SU-DHL-6 (cell line): ENCODE measurements around the gene BCO2.

Source experiments
- H2AFZ ChIP-seq: fragments of 200-600 bp; sonication (generic); 2 replicates; pipeline ENCODE4 v1.6.1; 2014; ENCODE audit warnings: low read depth, mild to moderate bottlenecking, moderate library complexity, mixed read lengths, antibody characterized with exemption, low read length; ENCODE audit not compliant: severe bottlenecking
- H3F3A ChIP-seq: fragments of 200-600 bp; shearing (Covaris generic); 2 replicates; pipeline ENCODE4 v1.6.0; 2016; ENCODE audit warnings: antibody characterized with exemption, mild to moderate bottlenecking; ENCODE audit not compliant: insufficient read depth
- H3K27ac ChIP-seq: fragments of 200-600 bp; sonication (generic); 2 replicates; pipeline ENCODE4 v1.5.1; 2016; ENCODE audit warnings: low read depth, mild to moderate bottlenecking, low read length, moderate library complexity, mixed read lengths
- H3K27me3 ChIP-seq: fragments of 200-600 bp; sonication (generic), shearing (Covaris generic); 2 replicates; pipeline ENCODE4 v1.6.0; 2014; ENCODE audit warnings: mild to moderate bottlenecking, low read length
- H3K36me3 ChIP-seq: fragments of 200-600 bp; sonication (generic); 2 replicates; pipeline ENCODE4 v1.6.1; 2014; ENCODE audit warnings: mild to moderate bottlenecking, low read length, mixed read lengths
- H3K4me2 ChIP-seq: fragments of 300-600, 200-600 bp; shearing (Covaris generic), sonication (generic); 2 replicates; pipeline ENCODE4 v1.6.0; 2014; ENCODE audit warnings: low read length, low read depth, mild to moderate bottlenecking; ENCODE audit not compliant: poor library complexity, severe bottlenecking
- H3K4me3 ChIP-seq: fragments of 200-600 bp; sonication (generic); 2 replicates; pipeline ENCODE4 v1.5.1; 2014; ENCODE audit warnings: antibody characterized with exemption, low read length, mild to moderate bottlenecking, mixed read lengths; ENCODE audit not compliant: insufficient read depth, poor library complexity, severe bottlenecking
- H3K79me2 ChIP-seq: fragments of 200-600 bp; sonication (generic); 2 replicates; pipeline ENCODE4 v1.6.1; 2014; ENCODE audit warnings: mild to moderate bottlenecking, low read length, moderate library complexity; ENCODE audit not compliant: insufficient read depth
- H3K9ac ChIP-seq: fragments of 200-600 bp; sonication (generic); 2 replicates; pipeline ENCODE4 v1.7.0; 2014; ENCODE audit warnings: mild to moderate bottlenecking, low read length
- H3K9me2 ChIP-seq: fragments of 200-600 bp; sonication (generic); replicated peaks from 2 replicates; pipeline ENCODE4 v1.6.1; 2014; ENCODE audit warnings: low read length; ENCODE audit not compliant: insufficient read depth
- H3K9me3 ChIP-seq: fragments of 200-600 bp; sonication (generic); 2 replicates; pipeline ENCODE4 v1.6.1; 2014; ENCODE audit warnings: low read length, mixed read lengths; ENCODE audit not compliant: insufficient read depth
- H4K20me1 ChIP-seq: fragments of 200-600 bp; sonication (generic); 2 replicates; pipeline ENCODE4 v1.6.1; 2014; ENCODE audit warnings: low read depth, mild to moderate bottlenecking, antibody characterized with exemption, low read length, moderate library complexity, mixed read lengths
- CTCF ChIP-seq: fragments of 200-600 bp; sonication (generic); IDR thresholded peaks from one replicate; pipeline ENCODE4 v1.5.1; 2017; ENCODE audit warnings: antibody characterized with exemption, mild to moderate bottlenecking, low read length, moderate library complexity; ENCODE audit not compliant: insufficient read depth, poor library complexity, severe bottlenecking
- EZH2phosphoT487 ChIP-seq: fragments of 200-600 bp; sonication (generic), shearing (Covaris generic); conservative IDR thresholded peaks from 2 replicates; pipeline ENCODE4 v1.6.1; 2018; ENCODE audit warnings: mild to moderate bottlenecking, antibody characterized with exemption, low read length, moderate library complexity, mixed read lengths

The BCO2 gene

GRCh38 chr11:112241486-112241885 is 66.2 kb downstream of the BCO2 start:
- Histone ChIP-seq H3K4me2 (no peak overlapping the region), H3K27ac (no peak overlapping the region), H2AFZ (no peak overlapping the region), H3K9me2 (no peaks in the 10 kb centered on the region), H3K79me2 (no peaks in the 10 kb centered on the region), H3K9me3 (no peaks in the 10 kb centered on the region), H3F3A (no peaks in the 10 kb centered on the region), H3K4me3 (no peak overlapping the region), H4K20me1 (no peaks in the 10 kb centered on the region), H3K9ac (no peak overlapping the region), H3K27me3 (no peaks in the 10 kb centered on the region), H3K36me3 (0 out of 2 replicates have a peak, but pooled peaks cover 2% of the 10 kb centered on the region)
- TF ChIP-seq CTCF: no peak
- no peak for TF ChIP-seq EZH2phosphoT487

DNA sequence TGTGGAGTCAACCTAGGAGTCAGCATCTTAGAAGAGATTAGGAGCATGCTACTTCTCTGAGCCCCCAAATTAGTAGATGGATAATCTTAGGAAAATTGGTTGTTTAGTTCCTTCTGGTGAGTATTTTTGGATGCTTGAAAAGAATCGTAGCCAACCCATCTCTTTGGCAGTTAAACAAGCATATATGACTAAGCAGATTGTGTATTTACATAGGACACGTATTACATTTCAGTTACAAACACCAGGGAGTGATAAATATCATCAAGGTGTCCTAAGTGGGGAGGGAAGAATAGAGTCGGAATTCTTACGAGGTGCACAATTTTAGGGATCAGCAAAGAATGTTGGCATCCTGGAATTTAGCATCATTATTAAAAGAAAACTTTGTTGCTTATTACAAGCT is 71.9 kb downstream of the BCO2 start:
- Histone ChIP-seq H3K4me2 (no peak overlapping the region), H3K36me3 (no peaks in the 10 kb centered on the region), H3F3A (no peaks in the 10 kb centered on the region)

DNA sequence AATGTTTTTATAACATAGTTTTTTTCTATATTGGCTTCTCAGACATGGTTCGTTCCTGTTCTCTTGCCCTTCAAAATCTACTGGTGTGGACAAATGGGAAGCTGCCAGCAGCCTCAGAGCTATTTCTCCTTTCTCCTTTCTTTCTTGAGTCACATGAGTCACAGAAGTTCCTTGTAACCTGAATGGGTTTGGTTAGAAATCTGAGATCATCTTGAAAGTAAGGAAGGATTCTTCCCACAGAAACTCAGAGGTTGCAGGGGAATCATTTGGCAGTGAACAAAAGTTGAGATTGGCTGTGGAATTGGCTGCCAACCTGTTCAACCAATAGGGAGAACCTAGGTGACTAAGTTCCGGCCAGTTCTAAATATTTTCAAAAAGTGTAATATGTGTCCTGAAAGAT is 72.9 kb downstream of the BCO2 start:
- Histone ChIP-seq H3K9me2 (no peaks in the 10 kb centered on the region), H4K20me1 (no peaks in the 10 kb centered on the region), H3K9me3 (no peaks in the 10 kb centered on the region), H3K27me3 (no peaks in the 10 kb centered on the region), H3K4me2 (no peak overlapping the region), H2AFZ (no peak overlapping the region), H3F3A (no peaks in the 10 kb centered on the region), H3K27ac (no peak overlapping the region), H3K4me3 (no peak overlapping the region), H3K36me3 (no peaks in the 10 kb centered on the region), H3K9ac (no peak overlapping the region), H3K79me2 (no peaks in the 10 kb centered on the region)
- no peak for TF ChIP-seq EZH2phosphoT487
- TF ChIP-seq CTCF: no peak

More for the DNA sequence above, 71.9 kb downstream of the BCO2 start:
- Histone ChIP-seq H3K27ac (no peak overlapping the region), H3K4me3 (no peak overlapping the region), H3K27me3 (no peaks in the 10 kb centered on the region), H3K9ac (no peak overlapping the region), H3K9me3 (no peaks in the 10 kb centered on the region), H4K20me1 (no peaks in the 10 kb centered on the region), H3K9me2 (no peaks in the 10 kb centered on the region), H2AFZ (no peak overlapping the region), H3K79me2 (no peaks in the 10 kb centered on the region)
- TF ChIP-seq CTCF: no peak
- no peak for TF ChIP-seq EZH2phosphoT487
